Transverse colon (tissue), 4 donors: ENCODE measurements around the gene ENOX1.

Experiments used
- POLR2A ChIP-seq: fragments of 450-650 bp; IDR thresholded peaks from one replicate; pipeline ENCODE4 v1.6.1; 2016; ENCODE audit warnings: antibody characterized with exemption, mild to moderate bottlenecking, moderate library complexity
- POLR2AphosphoS5 ChIP-seq, 3 donors: sonication (generic); formaldehyde crosslinking; IDR thresholded peaks; one replicate each; pipeline ENCODE4 v1.6.1; 2016; ENCODE audit warnings: antibody characterized with exemption in 3 of 3
- TF ChIP-seq, protein P1 (sequence below), 5 experiments: fragments of 200-600 bp in 3 of 5; fragments of 450-650 bp in 2 of 5; sonication (generic) in 3 of 5; IDR thresholded peaks; 1 replicate in 2 of 5; 2 replicates in 3 of 5; pipeline ENCODE4 v1.5.1; 2016 to 2017; ENCODE audit warnings: antibody characterized with exemption in 5 of 5, inconsistent platforms in 3 of 5, mild to moderate bottlenecking in 2 of 5, moderate library complexity in 1 of 5

DNA sequence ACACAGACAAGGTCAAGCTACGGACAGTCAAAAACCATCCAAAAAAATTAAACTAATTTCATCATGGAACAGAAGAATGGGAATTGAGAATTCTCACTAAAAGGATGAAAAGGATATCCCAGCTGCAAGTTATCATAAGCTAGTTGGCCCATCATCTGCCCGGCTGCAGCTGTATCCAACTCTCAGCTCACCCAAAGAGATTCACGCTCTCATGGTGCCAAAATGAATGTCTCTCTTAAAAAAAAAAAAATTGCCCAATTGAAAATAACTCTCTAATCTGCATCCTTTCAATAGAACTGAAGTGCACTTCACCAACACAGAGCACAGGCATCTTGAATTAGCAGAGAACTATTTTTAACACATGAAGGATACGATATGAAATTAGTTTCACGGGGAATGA is 20.0 kb downstream of the ENOX1 start:
- TF ChIP-seq POLR2A (no peak), POLR2AphosphoS5 (IDR thresholded peaks at IDR 0.05) (no peak)
- TF ChIP-seq, protein P1, sequence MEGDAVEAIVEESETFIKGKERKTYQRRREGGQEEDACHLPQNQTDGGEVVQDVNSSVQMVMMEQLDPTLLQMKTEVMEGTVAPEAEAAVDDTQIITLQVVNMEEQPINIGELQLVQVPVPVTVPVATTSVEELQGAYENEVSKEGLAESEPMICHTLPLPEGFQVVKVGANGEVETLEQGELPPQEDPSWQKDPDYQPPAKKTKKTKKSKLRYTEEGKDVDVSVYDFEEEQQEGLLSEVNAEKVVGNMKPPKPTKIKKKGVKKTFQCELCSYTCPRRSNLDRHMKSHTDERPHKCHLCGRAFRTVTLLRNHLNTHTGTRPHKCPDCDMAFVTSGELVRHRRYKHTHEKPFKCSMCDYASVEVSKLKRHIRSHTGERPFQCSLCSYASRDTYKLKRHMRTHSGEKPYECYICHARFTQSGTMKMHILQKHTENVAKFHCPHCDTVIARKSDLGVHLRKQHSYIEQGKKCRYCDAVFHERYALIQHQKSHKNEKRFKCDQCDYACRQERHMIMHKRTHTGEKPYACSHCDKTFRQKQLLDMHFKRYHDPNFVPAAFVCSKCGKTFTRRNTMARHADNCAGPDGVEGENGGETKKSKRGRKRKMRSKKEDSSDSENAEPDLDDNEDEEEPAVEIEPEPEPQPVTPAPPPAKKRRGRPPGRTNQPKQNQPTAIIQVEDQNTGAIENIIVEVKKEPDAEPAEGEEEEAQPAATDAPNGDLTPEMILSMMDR (IDR thresholded peaks at IDR 0.05): no peak
